HEK293 (cell line): ENCODE results near the gene CIAO2A.

ENCODE experiments used
- CTCF ChIA-PET: fragments of 350-600 bp; formaldehyde crosslinking; extraction: SDS; loops from one replicate; lab custom pipeline; 2021; ENCODE audit warnings: antibody characterized with exemption; lab: Yijun Ruan, JAX
- POLR2A ChIA-PET: fragments of 300-600 bp; formaldehyde crosslinking; extraction: SDS; loops from one replicate; lab custom pipeline; 2020; ENCODE audit warnings: antibody characterized with exemption, inconsistent platforms; lab: Yijun Ruan, JAX
- H3K27ac ChIP-seq: fragments of 200-500 bp; sonication (Bioruptor generic); 2 replicates; pipeline ENCODE4 v1.5.1; 2014; ENCODE audit warnings: low read depth, low read length, control low read depth, inconsistent platforms; ENCODE audit errors: extremely low read depth
- H3K36me3 ChIP-seq, 2 experiments: fragments of 200-500 bp in 1 of 2; sonication (Bioruptor generic) in 1 of 2; 1 replicate in 1 of 2; 2 replicates in 1 of 2; pipeline ENCODE4 v1.5.1; 2014 to 2017; ENCODE audit warnings: inconsistent platforms in 2 of 2, low read length in 2 of 2; ENCODE audit not compliant: control insufficient read depth in 2 of 2, insufficient read depth in 1 of 2
- H3K4me1 ChIP-seq: fragments of 200-500 bp; sonication (Bioruptor generic); 2 replicates; pipeline ENCODE4 v1.5.1; 2014; ENCODE audit warnings: mild to moderate bottlenecking, low read length, inconsistent platforms; ENCODE audit not compliant: control insufficient read depth, insufficient read depth
- H3K4me3 ChIP-seq: 2 replicates; pipeline ENCODE4 v1.5.1; 2011; ENCODE audit warnings: low read depth, mild to moderate bottlenecking, control low read depth, low read length, moderate library complexity
- H3K9me3 ChIP-seq: fragments of 200-500 bp; sonication (Bioruptor generic); 2 replicates; pipeline ENCODE4 v1.5.1; 2014; ENCODE audit warnings: low read depth, low read length, inconsistent platforms; ENCODE audit not compliant: control insufficient read depth, insufficient read depth
- INSM2 ChIP-seq: fragments of 450-650 bp; formaldehyde crosslinking; IDR thresholded peaks from 2 replicates; pipeline ENCODE4 v1.5.1; 2016; ENCODE audit warnings: missing biosample characterization, missing genetic modification characterization
- OSR2 ChIP-seq: fragments of 450-650 bp; formaldehyde crosslinking; IDR thresholded peaks from 2 replicates; pipeline ENCODE4 v1.5.1; 2016; ENCODE audit warnings: missing biosample characterization, missing genetic modification characterization
- SP3 ChIP-seq: fragments of 450-650 bp; formaldehyde crosslinking; IDR thresholded peaks from 2 replicates; pipeline ENCODE4 v1.5.1; 2016; ENCODE audit warnings: missing biosample characterization, missing genetic modification characterization
- YY1 ChIP-seq: fragments of 450-650 bp; formaldehyde crosslinking; IDR thresholded peaks from 2 replicates; pipeline ENCODE4 v1.5.1; 2018; ENCODE audit warnings: missing biosample characterization, missing genetic modification characterization
- ZBTB20 ChIP-seq: fragments of 450-650 bp; formaldehyde crosslinking; IDR thresholded peaks from 2 replicates; pipeline ENCODE4 v1.5.1; 2016; ENCODE audit warnings: missing biosample characterization, missing genetic modification characterization
- ZBTB6 ChIP-seq: fragments of 450-650 bp; formaldehyde crosslinking; IDR thresholded peaks from 2 replicates; pipeline ENCODE4 v1.5.1; 2017; ENCODE audit warnings: missing biosample characterization, missing genetic modification characterization
- ZNF132 ChIP-seq: fragments of 450-650 bp; formaldehyde crosslinking; IDR thresholded peaks from 2 replicates; pipeline ENCODE4 v1.5.1; 2017; ENCODE audit warnings: missing biosample characterization, missing genetic modification characterization, borderline replicate concordance
- ZNF146 ChIP-seq: fragments of 450-650 bp; formaldehyde crosslinking; IDR thresholded peaks from 2 replicates; pipeline ENCODE4 v1.5.1; 2016; ENCODE audit warnings: missing biosample characterization, missing genetic modification characterization
- ZNF19 ChIP-seq: fragments of 450-650 bp; formaldehyde crosslinking; IDR thresholded peaks from 2 replicates; pipeline ENCODE4; 2016; ENCODE audit warnings: missing biosample characterization, missing genetic modification characterization, low read depth
- ZNF26 ChIP-seq: fragments of 450-650 bp; formaldehyde crosslinking; IDR thresholded peaks from 2 replicates; pipeline ENCODE4 v1.5.1; 2016; ENCODE audit warnings: missing biosample characterization, missing genetic modification characterization
- ZNF521 ChIP-seq: fragments of 450-650 bp; formaldehyde crosslinking; IDR thresholded peaks from 2 replicates; pipeline ENCODE4 v1.5.1; 2017; ENCODE audit warnings: missing biosample characterization, mild to moderate bottlenecking, missing genetic modification characterization
- ZNF529 ChIP-seq: fragments of 450-650 bp; formaldehyde crosslinking; IDR thresholded peaks from 2 replicates; pipeline ENCODE4 v1.5.1; 2017; ENCODE audit warnings: missing genetic modification characterization, missing biosample characterization; ENCODE audit not compliant: insufficient replicate concordance
- ZNF585B ChIP-seq: fragments of 450-650 bp; formaldehyde crosslinking; IDR thresholded peaks from 2 replicates; pipeline ENCODE4 v1.5.1; 2016; ENCODE audit warnings: missing biosample characterization, missing genetic modification characterization
- ZNF629 ChIP-seq: fragments of 450-650 bp; formaldehyde crosslinking; IDR thresholded peaks from 2 replicates; pipeline ENCODE4 v1.5.1; 2017; ENCODE audit warnings: missing biosample characterization, missing genetic modification characterization
- ZNF660 ChIP-seq: fragments of 450-650 bp; IDR thresholded peaks from 2 replicates; pipeline ENCODE4 v1.5.1; 2018; ENCODE audit warnings: missing biosample characterization, mild to moderate bottlenecking, missing genetic modification characterization
- TF ChIP-seq, protein P1 (sequence below): fragments of 450-650 bp; formaldehyde crosslinking; IDR thresholded peaks from 2 replicates; pipeline ENCODE4 v1.5.1; 2016; ENCODE audit warnings: missing biosample characterization, missing genetic modification characterization, low read depth
- TF ChIP-seq, protein P2 (sequence below): fragments of 450-650 bp; formaldehyde crosslinking; IDR thresholded peaks from 2 replicates; pipeline ENCODE4 v1.5.1; 2017; ENCODE audit warnings: missing biosample characterization, mild to moderate bottlenecking, missing genetic modification characterization, moderate library complexity
- TF ChIP-seq, protein P3 (sequence below): fragments of 450-650 bp; formaldehyde crosslinking; IDR thresholded peaks from 2 replicates; pipeline ENCODE4 v1.5.1; 2017; ENCODE audit warnings: missing biosample characterization, missing genetic modification characterization
- TF ChIP-seq, protein P4 (sequence below): fragments of 450-650 bp; formaldehyde crosslinking; IDR thresholded peaks from 2 replicates; pipeline ENCODE4 v1.5.1; 2016; ENCODE audit warnings: missing biosample characterization, missing genetic modification characterization
- TF ChIP-seq, protein P5 (sequence below): fragments of 450-650 bp; formaldehyde crosslinking; IDR thresholded peaks from 2 replicates; pipeline ENCODE4 v1.5.1; 2016; ENCODE audit warnings: missing biosample characterization, missing genetic modification characterization, borderline replicate concordance

Gene CIAO2A

DNA sequence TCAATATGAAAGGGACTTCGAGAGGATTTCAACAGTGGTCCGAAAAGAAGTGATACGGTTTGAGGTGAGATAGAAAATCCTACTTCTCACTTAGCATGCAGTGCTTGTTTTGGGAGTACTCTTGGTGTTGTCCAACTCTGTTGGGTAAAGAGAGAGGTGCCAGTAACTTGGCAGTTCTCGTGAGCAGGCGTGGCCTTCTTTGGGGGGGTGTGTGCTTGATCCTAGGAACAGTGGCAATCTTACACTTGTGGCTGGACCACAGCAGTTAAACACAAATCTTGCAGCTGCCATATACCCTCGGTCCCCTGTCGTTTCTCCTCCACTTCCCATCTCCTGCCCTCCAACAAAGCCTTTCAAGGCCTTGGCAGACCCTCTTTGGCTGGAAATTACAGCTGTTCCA is 42.7 kb upstream of the CIAO2A start:
- no peaks in the 10 kb centered on the region for H3K4me1 ChIP-seq
- TF ChIP-seq ZNF529 (tag by site-specific recombination), result no peak
- TF ChIP-seq INSM2 (tag by site-specific recombination), result no peak
- TF ChIP-seq, protein P1, sequence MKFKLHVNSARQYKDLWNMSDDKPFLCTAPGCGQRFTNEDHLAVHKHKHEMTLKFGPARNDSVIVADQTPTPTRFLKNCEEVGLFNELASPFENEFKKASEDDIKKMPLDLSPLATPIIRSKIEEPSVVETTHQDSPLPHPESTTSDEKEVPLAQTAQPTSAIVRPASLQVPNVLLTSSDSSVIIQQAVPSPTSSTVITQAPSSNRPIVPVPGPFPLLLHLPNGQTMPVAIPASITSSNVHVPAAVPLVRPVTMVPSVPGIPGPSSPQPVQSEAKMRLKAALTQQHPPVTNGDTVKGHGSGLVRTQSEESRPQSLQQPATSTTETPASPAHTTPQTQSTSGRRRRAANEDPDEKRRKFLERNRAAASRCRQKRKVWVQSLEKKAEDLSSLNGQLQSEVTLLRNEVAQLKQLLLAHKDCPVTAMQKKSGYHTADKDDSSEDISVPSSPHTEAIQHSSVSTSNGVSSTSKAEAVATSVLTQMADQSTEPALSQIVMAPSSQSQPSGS (tag by site-specific recombination), result no peak
- TF ChIP-seq, protein P2, sequence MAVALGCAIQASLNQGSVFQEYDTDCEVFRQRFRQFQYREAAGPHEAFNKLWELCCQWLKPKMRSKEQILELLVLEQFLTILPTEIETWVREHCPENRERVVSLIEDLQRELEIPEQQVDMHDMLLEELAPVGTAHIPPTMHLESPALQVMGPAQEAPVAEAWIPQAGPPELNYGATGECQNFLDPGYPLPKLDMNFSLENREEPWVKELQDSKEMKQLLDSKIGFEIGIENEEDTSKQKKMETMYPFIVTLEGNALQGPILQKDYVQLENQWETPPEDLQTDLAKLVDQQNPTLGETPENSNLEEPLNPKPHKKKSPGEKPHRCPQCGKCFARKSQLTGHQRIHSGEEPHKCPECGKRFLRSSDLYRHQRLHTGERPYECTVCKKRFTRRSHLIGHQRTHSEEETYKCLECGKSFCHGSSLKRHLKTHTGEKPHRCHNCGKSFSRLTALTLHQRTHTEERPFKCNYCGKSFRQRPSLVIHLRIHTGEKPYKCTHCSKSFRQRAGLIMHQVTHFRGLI (tag by site-specific recombination), result no peak
- TF ChIP-seq ZNF660 (tag by site-specific recombination), result no peak
- no peak for TF ChIP-seq ZNF19 (tag by site-specific recombination)
- TF ChIP-seq ZNF132 (tag by site-specific recombination), result no peak
- TF ChIP-seq ZBTB20, result no peak
- TF ChIP-seq ZNF585B, result no peak
- TF ChIP-seq, protein P3, sequence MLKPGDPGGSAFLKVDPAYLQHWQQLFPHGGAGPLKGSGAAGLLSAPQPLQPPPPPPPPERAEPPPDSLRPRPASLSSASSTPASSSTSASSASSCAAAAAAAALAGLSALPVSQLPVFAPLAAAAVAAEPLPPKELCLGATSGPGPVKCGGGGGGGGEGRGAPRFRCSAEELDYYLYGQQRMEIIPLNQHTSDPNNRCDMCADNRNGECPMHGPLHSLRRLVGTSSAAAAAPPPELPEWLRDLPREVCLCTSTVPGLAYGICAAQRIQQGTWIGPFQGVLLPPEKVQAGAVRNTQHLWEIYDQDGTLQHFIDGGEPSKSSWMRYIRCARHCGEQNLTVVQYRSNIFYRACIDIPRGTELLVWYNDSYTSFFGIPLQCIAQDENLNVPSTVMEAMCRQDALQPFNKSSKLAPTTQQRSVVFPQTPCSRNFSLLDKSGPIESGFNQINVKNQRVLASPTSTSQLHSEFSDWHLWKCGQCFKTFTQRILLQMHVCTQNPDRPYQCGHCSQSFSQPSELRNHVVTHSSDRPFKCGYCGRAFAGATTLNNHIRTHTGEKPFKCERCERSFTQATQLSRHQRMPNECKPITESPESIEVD, result no peak
- no peak for TF ChIP-seq ZNF629 (tag by site-specific recombination)
- no peak for TF ChIP-seq OSR2 (tag by site-specific recombination)
- TF ChIP-seq ZBTB6 (tag by site-specific recombination), result no peak
- no peak for TF ChIP-seq ZNF521 (tag by site-specific recombination)
- no peak for TF ChIP-seq ZNF26 (tag by site-specific recombination)
- no peak for TF ChIP-seq ZNF146
- peaks cover 0 to 72% of the 10 kb centered on the region in 2 experiments; a peak in 2 of 3 replicates for H3K36me3 ChIP-seq
- no peak overlapping the region for H3K4me3 ChIP-seq
- no peaks in the 10 kb centered on the region for H3K9me3 ChIP-seq
- H3K27ac ChIP-seq, result no peak overlapping the region
- ChIA-PET CTCF (no interaction called here), POLR2A (no interaction called here)

- ChIA-PET POLR2A (interaction anchor here (0.6 kb wide), 1 partner anchor 287 kb away, joined by 3 read pairs; no protein-coding TSS in a partner anchor), CTCF (interaction anchor here (0.6 to 1.6 kb wide), 2 partner anchors 9 to 15 kb away, joined by 3 to 7 read pairs; no protein-coding TSS in a partner anchor)
- no peak for TF ChIP-seq SP3 (tag by site-specific recombination)
- TF ChIP-seq, protein P4, sequence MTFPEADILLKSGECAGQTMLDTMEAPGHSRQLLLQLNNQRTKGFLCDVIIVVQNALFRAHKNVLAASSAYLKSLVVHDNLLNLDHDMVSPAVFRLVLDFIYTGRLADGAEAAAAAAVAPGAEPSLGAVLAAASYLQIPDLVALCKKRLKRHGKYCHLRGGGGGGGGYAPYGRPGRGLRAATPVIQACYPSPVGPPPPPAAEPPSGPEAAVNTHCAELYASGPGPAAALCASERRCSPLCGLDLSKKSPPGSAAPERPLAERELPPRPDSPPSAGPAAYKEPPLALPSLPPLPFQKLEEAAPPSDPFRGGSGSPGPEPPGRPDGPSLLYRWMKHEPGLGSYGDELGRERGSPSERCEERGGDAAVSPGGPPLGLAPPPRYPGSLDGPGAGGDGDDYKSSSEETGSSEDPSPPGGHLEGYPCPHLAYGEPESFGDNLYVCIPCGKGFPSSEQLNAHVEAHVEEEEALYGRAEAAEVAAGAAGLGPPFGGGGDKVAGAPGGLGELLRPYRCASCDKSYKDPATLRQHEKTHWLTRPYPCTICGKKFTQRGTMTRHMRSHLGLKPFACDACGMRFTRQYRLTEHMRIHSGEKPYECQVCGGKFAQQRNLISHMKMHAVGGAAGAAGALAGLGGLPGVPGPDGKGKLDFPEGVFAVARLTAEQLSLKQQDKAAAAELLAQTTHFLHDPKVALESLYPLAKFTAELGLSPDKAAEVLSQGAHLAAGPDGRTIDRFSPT (tag by site-specific recombination), result no peak
- no peak for TF ChIP-seq YY1
- TF ChIP-seq, protein P5, sequence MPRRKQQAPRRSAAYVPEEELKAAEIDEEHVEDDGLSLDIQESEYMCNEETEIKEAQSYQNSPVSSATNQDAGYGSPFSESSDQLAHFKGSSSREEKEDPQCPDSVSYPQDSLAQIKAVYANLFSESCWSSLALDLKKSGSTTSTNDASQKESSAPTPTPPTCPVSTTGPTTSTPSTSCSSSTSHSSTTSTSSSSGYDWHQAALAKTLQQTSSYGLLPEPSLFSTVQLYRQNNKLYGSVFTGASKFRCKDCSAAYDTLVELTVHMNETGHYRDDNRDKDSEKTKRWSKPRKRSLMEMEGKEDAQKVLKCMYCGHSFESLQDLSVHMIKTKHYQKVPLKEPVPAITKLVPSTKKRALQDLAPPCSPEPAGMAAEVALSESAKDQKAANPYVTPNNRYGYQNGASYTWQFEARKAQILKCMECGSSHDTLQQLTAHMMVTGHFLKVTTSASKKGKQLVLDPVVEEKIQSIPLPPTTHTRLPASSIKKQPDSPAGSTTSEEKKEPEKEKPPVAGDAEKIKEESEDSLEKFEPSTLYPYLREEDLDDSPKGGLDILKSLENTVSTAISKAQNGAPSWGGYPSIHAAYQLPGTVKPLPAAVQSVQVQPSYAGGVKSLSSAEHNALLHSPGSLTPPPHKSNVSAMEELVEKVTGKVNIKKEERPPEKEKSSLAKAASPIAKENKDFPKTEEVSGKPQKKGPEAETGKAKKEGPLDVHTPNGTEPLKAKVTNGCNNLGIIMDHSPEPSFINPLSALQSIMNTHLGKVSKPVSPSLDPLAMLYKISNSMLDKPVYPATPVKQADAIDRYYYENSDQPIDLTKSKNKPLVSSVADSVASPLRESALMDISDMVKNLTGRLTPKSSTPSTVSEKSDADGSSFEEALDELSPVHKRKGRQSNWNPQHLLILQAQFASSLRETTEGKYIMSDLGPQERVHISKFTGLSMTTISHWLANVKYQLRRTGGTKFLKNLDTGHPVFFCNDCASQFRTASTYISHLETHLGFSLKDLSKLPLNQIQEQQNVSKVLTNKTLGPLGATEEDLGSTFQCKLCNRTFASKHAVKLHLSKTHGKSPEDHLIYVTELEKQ (tag by site-specific recombination), result no peak
These were observed 40.7 kb upstream of the CIAO2A start for GRCh38 chr15:64134345-64134829.

More at GRCh38 chr15:64134345-64134829, 40.7 kb upstream of the CIAO2A start:
- Histone ChIP-seq H3K4me1 (no peaks in the 10 kb centered on the region), H3K36me3 (peaks cover 0 to 86% of the 10 kb centered on the region in 2 experiments), H3K4me3 (no peak overlapping the region), H3K9me3 (no peaks in the 10 kb centered on the region), H3K27ac (no peak overlapping the region)
